ENCODE data around the gene DYRK3.

The DYRK3 gene

GRCh38 chr1:206661161-206661820, 26.0 kb downstream of the DYRK3 start:
- DNase-seq (ENCODE audit: low spot score): no peak

- no peak for DNase-seq (ENCODE audit: low spot score)
Measured at GRCh38 chr1:206662396-206663092, 27.2 kb downstream of the DYRK3 start.

- no peak for DNase-seq (ENCODE audit: low spot score)
Measured at GRCh38 chr1:206663362-206663761, 28.0 kb downstream of the DYRK3 start.

- DNase-seq (ENCODE audit: low spot score): peak; percentile 86
Measured at GRCh38 chr1:206663832-206664652, 28.7 kb downstream of the DYRK3 start.

GRCh38 chr1:206664740-206665139, 29.4 kb downstream of the DYRK3 start:
- no peak for DNase-seq (ENCODE audit: low spot score)

GRCh38 chr1:206666031-206666561, 30.8 kb downstream of the DYRK3 start:
- DNase-seq (ENCODE audit: low spot score): no peak

- no peak for DNase-seq (ENCODE audit: low spot score)
Measured at GRCh38 chr1:206666954-206667665, 31.8 kb downstream of the DYRK3 start.

GRCh38 chr1:206668351-206668750, 33.0 kb downstream of the DYRK3 start:
- no peak for DNase-seq (ENCODE audit: low spot score)

GRCh38 chr1:206668874-206669410, 33.6 kb downstream of the DYRK3 start:
- no peak for DNase-seq (ENCODE audit: low spot score)

- no peak for DNase-seq (ENCODE audit: low spot score)
Measured at GRCh38 chr1:206672011-206672688, 36.8 kb downstream of the DYRK3 start.

- peak; percentile 54 for DNase-seq (ENCODE audit: low spot score)
Measured at GRCh38 chr1:206672844-206673758, 37.8 kb downstream of the DYRK3 start.

- no peak for DNase-seq (ENCODE audit: low spot score)
Measured at GRCh38 chr1:206674236-206674635, 38.9 kb downstream of the DYRK3 start.

- DNase-seq (ENCODE audit: low spot score): no peak
Measured at GRCh38 chr1:206674745-206675175, 39.4 kb downstream of the DYRK3 start.

GRCh38 chr1:206676499-206676898, 41.2 kb downstream of the DYRK3 start:
- no peak for DNase-seq (ENCODE audit: low spot score)

- DNase-seq (ENCODE audit: low spot score): no peak
Measured at GRCh38 chr1:206678490-206678889, 43.2 kb downstream of the DYRK3 start.

GRCh38 chr1:206679738-206680211, 44.4 kb downstream of the DYRK3 start:
- no peak for DNase-seq (ENCODE audit: low spot score)

- DNase-seq (ENCODE audit: low spot score): no peak
Measured at GRCh38 chr1:206680279-206680678, 44.9 kb downstream of the DYRK3 start.

GRCh38 chr1:206681359-206681758, 46.0 kb downstream of the DYRK3 start:
- no peak for DNase-seq (ENCODE audit: low spot score)

- DNase-seq (ENCODE audit: low spot score): no peak
Measured at GRCh38 chr1:206682111-206682510, 46.8 kb downstream of the DYRK3 start.

GRCh38 chr1:206683313-206683712, 48.0 kb downstream of the DYRK3 start:
- no peak for DNase-seq (ENCODE audit: low spot score)

Data from hematopoietic multipotent progenitor cell treated with erythropoietin and hydrocortisone succinate and interleukin-3 and kit ligand, for 15 days (in vitro differentiated cells).